Testis (tissue), 3 donors: ENCODE data around the gene ATP2A1. TPM values are rescaled to one million over a fixed set of nuclear protein-coding genes. Genes with fewer than 3 reads are reported as not detected.

ENCODE experiments used
- DNase-seq: peaks from one replicate; pipeline ENCODE4 v3.0.0-alpha.2; 2019
- H3K27ac ChIP-seq, 2 donors: fragments of 200-600 bp; sonication (generic); one replicate each; pipeline ENCODE4 v1.5.1; 2019
- H3K27me3 ChIP-seq: fragments of 200-600 bp; sonication (generic); one replicate; pipeline ENCODE4 v1.5.1; 2019
- H3K36me3 ChIP-seq: fragments of 200-600 bp; sonication (generic); one replicate; pipeline ENCODE4 v1.5.1; 2017; ENCODE audit warnings: low read depth; ENCODE audit errors: missing control alignments
- H3K4me1 ChIP-seq: fragments of 200-600 bp; sonication (generic); one replicate; pipeline ENCODE4 v1.5.1; 2019
- H3K4me3 ChIP-seq, 2 donors: fragments of 200-600 bp; sonication (generic); one replicate each; pipeline ENCODE4 v1.5.1; 2017 to 2019
- H3K9me3 ChIP-seq: fragments of 200-600 bp; sonication (generic); one replicate; pipeline ENCODE4 v1.5.1; 2017
- POLR2A ChIP-seq: fragments of 450-650 bp; IDR thresholded peaks from one replicate; pipeline ENCODE4 v1.6.1; 2017; ENCODE audit warnings: antibody characterized with exemption, mild to moderate bottlenecking, moderate library complexity
- WGBS, 2 donors: methylation state at CpG; one replicate each; pipeline ENCODE4 v1.1.5; 2018; 5-methylcytosine and 5-hydroxymethylcytosine counted together
- intact Hi-C: fragments of 100-400 bp; cut with DNase I; formaldehyde crosslinking; loops from one replicate; pipeline ENCODE4 v1.15.1; 2023; ENCODE audit warnings: low total_unique reads
- polyA plus RNA-seq: library from polyadenylated mRNA; stranded (reverse); fragments of 350-450 nt; fragmentation: Illumina TruSeq; extraction: RNeasy Lipid Tissue Mini Kit (QIAGEN cat#74804); gene quantifications from one replicate; pipeline ENCODE4 v1.2.3, GENCODE V29; 2014; ENCODE audit warnings: low read depth, low replicate concordance; ENCODE audit not compliant: insufficient read depth
- total RNA-seq, 2 donors: library from RNA; depleted of rRNA; stranded (reverse); fragments of >200 nt; gene quantifications; one replicate each; pipeline ENCODE4 v1.2.3, GENCODE V29; 2016
- TF ChIP-seq, protein P1 (sequence below), 3 experiments: fragments of 450-650 bp in 2 of 3; fragments of 200-600 bp in 1 of 3; sonication (generic) in 1 of 3; IDR thresholded peaks; one replicate each; pipeline ENCODE4 v1.5.1; 2016 to 2019; ENCODE audit warnings: antibody characterized with exemption in 3 of 3, mild to moderate bottlenecking in 2 of 3, moderate library complexity in 1 of 3

Gene ATP2A1
- total and polyA plus RNA-seq, 3 donors from 2014 or later: 9.1 to 17.3 (median 12.2) TPM

DNA sequence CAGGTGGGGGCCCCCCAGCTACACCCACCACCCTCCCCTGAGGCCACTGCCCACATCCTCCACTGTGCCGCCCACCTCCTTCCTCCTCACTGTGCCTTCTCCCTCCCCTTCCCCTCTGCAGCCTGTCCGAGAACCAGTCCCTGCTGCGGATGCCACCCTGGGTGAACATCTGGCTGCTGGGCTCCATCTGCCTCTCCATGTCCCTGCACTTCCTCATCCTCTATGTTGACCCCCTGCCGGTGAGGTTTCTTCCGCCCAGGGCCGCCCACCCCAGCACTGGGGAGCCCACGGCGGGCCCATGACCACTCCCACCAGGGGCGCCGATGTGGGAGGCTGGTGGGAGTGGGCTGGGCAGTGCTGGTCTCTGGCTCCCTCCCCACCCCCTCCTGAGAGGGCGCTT, 24.6 kb downstream of the ATP2A1 start:
- no peaks in the 10 kb centered on the region for H3K27me3 ChIP-seq
- no peak overlapping the region for H3K27ac ChIP-seq
- DNase-seq: no peak
- H3K9me3 ChIP-seq: no peaks in the 10 kb centered on the region
- 69 to 93% methylated on average over 5 to 11 of the region's 11 CpGs for WGBS, 2 donors
- no peak for TF ChIP-seq POLR2A
- TF ChIP-seq, protein P1, sequence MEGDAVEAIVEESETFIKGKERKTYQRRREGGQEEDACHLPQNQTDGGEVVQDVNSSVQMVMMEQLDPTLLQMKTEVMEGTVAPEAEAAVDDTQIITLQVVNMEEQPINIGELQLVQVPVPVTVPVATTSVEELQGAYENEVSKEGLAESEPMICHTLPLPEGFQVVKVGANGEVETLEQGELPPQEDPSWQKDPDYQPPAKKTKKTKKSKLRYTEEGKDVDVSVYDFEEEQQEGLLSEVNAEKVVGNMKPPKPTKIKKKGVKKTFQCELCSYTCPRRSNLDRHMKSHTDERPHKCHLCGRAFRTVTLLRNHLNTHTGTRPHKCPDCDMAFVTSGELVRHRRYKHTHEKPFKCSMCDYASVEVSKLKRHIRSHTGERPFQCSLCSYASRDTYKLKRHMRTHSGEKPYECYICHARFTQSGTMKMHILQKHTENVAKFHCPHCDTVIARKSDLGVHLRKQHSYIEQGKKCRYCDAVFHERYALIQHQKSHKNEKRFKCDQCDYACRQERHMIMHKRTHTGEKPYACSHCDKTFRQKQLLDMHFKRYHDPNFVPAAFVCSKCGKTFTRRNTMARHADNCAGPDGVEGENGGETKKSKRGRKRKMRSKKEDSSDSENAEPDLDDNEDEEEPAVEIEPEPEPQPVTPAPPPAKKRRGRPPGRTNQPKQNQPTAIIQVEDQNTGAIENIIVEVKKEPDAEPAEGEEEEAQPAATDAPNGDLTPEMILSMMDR (IDR thresholded peaks at IDR 0.05): no peak
- H3K36me3 ChIP-seq: no peaks in the 10 kb centered on the region
- intact Hi-C loops: no loop called here
- no peak overlapping the region for H3K4me3 ChIP-seq
- H3K4me1 ChIP-seq: no peaks in the 10 kb centered on the region

GRCh38 chr16:28903344-28904042, 25.2 kb downstream of the ATP2A1 start:
- 79 to 88% methylated on average over 19 to 29 of the region's 29 CpGs for WGBS, 2 donors
- Histone ChIP-seq H3K36me3 (no peaks in the 10 kb centered on the region), H3K4me3 (no peak overlapping the region), H3K9me3 (no peaks in the 10 kb centered on the region), H3K27me3 (no peaks in the 10 kb centered on the region), H3K4me1 (no peaks in the 10 kb centered on the region), H3K27ac (no peak overlapping the region)
- DNase-seq: no peak
- intact Hi-C loops: no loop called here
- TF ChIP-seq, protein P1 (IDR thresholded peaks at IDR 0.05): no peak

GRCh38 chr16:28904363-28904762, 26.1 kb downstream of the ATP2A1 start:
- intact Hi-C loops: no loop called here
- no peaks in the 10 kb centered on the region for H3K4me1 ChIP-seq
- H3K4me3 ChIP-seq: no peak overlapping the region
- WGBS, 2 donors: 78 to 88% methylated on average over 10 to 14 of the region's 14 CpGs
- no peak overlapping the region for H3K27ac ChIP-seq
- DNase-seq: no peak
- H3K36me3 ChIP-seq: no peaks in the 10 kb centered on the region
- H3K27me3 ChIP-seq: no peaks in the 10 kb centered on the region
- H3K9me3 ChIP-seq: no peaks in the 10 kb centered on the region
- TF ChIP-seq POLR2A: no peak
- TF ChIP-seq, protein P1 (IDR thresholded peaks at IDR 0.05): no peak

GRCh38 chr16:28904828-28905227, 26.5 kb downstream of the ATP2A1 start:
- intact Hi-C loops: no loop called here
- no peak for DNase-seq
- no peaks in the 10 kb centered on the region for H3K4me1 ChIP-seq
- no peak for TF ChIP-seq POLR2A
- TF ChIP-seq, protein P1 (IDR thresholded peaks at IDR 0.05): no peak
- no peaks in the 10 kb centered on the region for H3K36me3 ChIP-seq
- H3K27me3 ChIP-seq: no peaks in the 10 kb centered on the region
- H3K9me3 ChIP-seq: no peaks in the 10 kb centered on the region
- H3K27ac ChIP-seq: no peak overlapping the region
- WGBS, 2 donors: 92% methylated on average over 16 of the region's 16 CpGs; no CpG with 5 or more reads in 1 of the 2 donors
- no peak overlapping the region for H3K4me3 ChIP-seq

DNA sequence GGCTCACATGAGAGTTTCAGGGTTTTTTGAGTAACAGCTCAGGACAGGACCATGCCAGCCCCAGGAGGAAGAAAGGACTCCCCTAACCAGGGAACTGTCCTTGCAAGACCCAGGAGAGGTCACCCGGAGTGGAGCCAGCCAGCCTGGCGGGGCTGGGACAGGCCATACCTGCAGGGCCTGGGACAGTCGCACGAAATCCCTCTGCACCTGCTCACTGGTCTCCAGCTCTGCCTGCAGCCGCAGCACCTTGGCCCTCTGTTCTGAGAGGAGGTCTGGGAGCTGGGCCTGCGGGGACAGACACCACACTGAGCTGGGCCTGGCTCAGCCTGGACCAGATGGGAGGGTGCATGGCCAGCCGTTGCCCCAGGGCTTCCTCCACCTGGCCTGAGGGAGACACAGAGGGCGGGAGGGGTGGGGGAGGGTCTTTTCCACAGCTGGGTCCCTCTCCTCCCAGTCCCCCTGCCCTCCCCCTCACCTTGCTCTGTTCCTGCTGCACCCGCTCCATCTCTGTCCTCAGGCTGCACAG, 27.0 kb downstream of the ATP2A1 start:
- intact Hi-C loops: no loop called here
- no peak overlapping the region for H3K27ac ChIP-seq
- no peaks in the 10 kb centered on the region for H3K36me3 ChIP-seq
- H3K9me3 ChIP-seq: no peaks in the 10 kb centered on the region
- no peaks in the 10 kb centered on the region for H3K27me3 ChIP-seq
- no peak for DNase-seq
- WGBS, 2 donors: 92 to 94% methylated on average over 2 to 9 of the region's 9 CpGs
- no peak overlapping the region for H3K4me3 ChIP-seq
- TF ChIP-seq POLR2A: no peak
- TF ChIP-seq, protein P1 (IDR thresholded peaks at IDR 0.05): no peak
- H3K4me1 ChIP-seq: no peaks in the 10 kb centered on the region
